HEK293 (cell line): ENCODE measurements around the gene RPL7A.

Experiments
- CTCF ChIA-PET: fragments of 350-600 bp; formaldehyde crosslinking; extraction: SDS; loops from one replicate; lab custom pipeline; 2021; ENCODE audit warnings: antibody characterized with exemption; lab: Yijun Ruan, JAX
- POLR2A ChIA-PET: fragments of 300-600 bp; formaldehyde crosslinking; extraction: SDS; loops from one replicate; lab custom pipeline; 2020; ENCODE audit warnings: antibody characterized with exemption, inconsistent platforms; lab: Yijun Ruan, JAX
- H3K27ac ChIP-seq: fragments of 200-500 bp; sonication (Bioruptor generic); 2 replicates; pipeline ENCODE4 v1.5.1; 2014; ENCODE audit warnings: low read depth, low read length, control low read depth, inconsistent platforms; ENCODE audit errors: extremely low read depth
- H3K36me3 ChIP-seq, 2 experiments: fragments of 200-500 bp in 1 of 2; sonication (Bioruptor generic) in 1 of 2; 1 replicate in 1 of 2; 2 replicates in 1 of 2; pipeline ENCODE4 v1.5.1; 2014 to 2017; ENCODE audit warnings: inconsistent platforms in 2 of 2, low read length in 2 of 2; ENCODE audit not compliant: control insufficient read depth in 2 of 2, insufficient read depth in 1 of 2
- H3K4me1 ChIP-seq: fragments of 200-500 bp; sonication (Bioruptor generic); 2 replicates; pipeline ENCODE4 v1.5.1; 2014; ENCODE audit warnings: mild to moderate bottlenecking, low read length, inconsistent platforms; ENCODE audit not compliant: control insufficient read depth, insufficient read depth
- H3K4me3 ChIP-seq: 2 replicates; pipeline ENCODE4 v1.5.1; 2011; ENCODE audit warnings: low read depth, mild to moderate bottlenecking, control low read depth, low read length, moderate library complexity
- H3K9me3 ChIP-seq: fragments of 200-500 bp; sonication (Bioruptor generic); 2 replicates; pipeline ENCODE4 v1.5.1; 2014; ENCODE audit warnings: low read depth, low read length, inconsistent platforms; ENCODE audit not compliant: control insufficient read depth, insufficient read depth
- ATF2 ChIP-seq: fragments of 450-650 bp; formaldehyde crosslinking; IDR thresholded peaks from 2 replicates; pipeline ENCODE4 v1.5.1; 2016; ENCODE audit warnings: missing biosample characterization, missing genetic modification characterization, low read depth
- EGR2 ChIP-seq: fragments of 450-650 bp; formaldehyde crosslinking; IDR thresholded peaks from 2 replicates; pipeline ENCODE4 v1.5.1; 2016; ENCODE audit warnings: low read depth, missing biosample characterization, missing genetic modification characterization
- GLIS1 ChIP-seq: fragments of 450-650 bp; formaldehyde crosslinking; IDR thresholded peaks from 2 replicates; pipeline ENCODE4 v1.5.1; 2016; ENCODE audit warnings: missing biosample characterization, missing genetic modification characterization
- KLF7 ChIP-seq: fragments of 450-650 bp; formaldehyde crosslinking; IDR thresholded peaks from 2 replicates; pipeline ENCODE4 v1.5.1; 2016; ENCODE audit warnings: missing biosample characterization, missing genetic modification characterization, borderline replicate concordance
- SALL2 ChIP-seq: fragments of 450-650 bp; formaldehyde crosslinking; IDR thresholded peaks from 2 replicates; pipeline ENCODE4 v1.5.0; 2017; ENCODE audit warnings: missing biosample characterization, mild to moderate bottlenecking, missing genetic modification characterization, borderline replicate concordance
- SCRT2 ChIP-seq: fragments of 450-650 bp; formaldehyde crosslinking; IDR thresholded peaks from 2 replicates; pipeline ENCODE4 v1.5.1; 2016; ENCODE audit warnings: missing biosample characterization, missing genetic modification characterization
- WT1 ChIP-seq: fragments of 450-650 bp; formaldehyde crosslinking; IDR thresholded peaks from 2 replicates; pipeline ENCODE4 v1.5.1; 2016; ENCODE audit warnings: missing biosample characterization, missing genetic modification characterization
- ZBTB49 ChIP-seq: fragments of 450-650 bp; formaldehyde crosslinking; IDR thresholded peaks from 2 replicates; pipeline ENCODE4 v1.5.1; 2016; ENCODE audit warnings: missing biosample characterization, missing genetic modification characterization, low read depth
- ZIC2 ChIP-seq: fragments of 450-650 bp; formaldehyde crosslinking; IDR thresholded peaks from 2 replicates; pipeline ENCODE4 v1.5.1; 2016; ENCODE audit warnings: missing biosample characterization, missing genetic modification characterization
- ZNF19 ChIP-seq: fragments of 450-650 bp; formaldehyde crosslinking; IDR thresholded peaks from 2 replicates; pipeline ENCODE4; 2016; ENCODE audit warnings: missing biosample characterization, missing genetic modification characterization, low read depth
- ZNF449 ChIP-seq: fragments of 450-650 bp; formaldehyde crosslinking; IDR thresholded peaks from 2 replicates; pipeline ENCODE4 v1.5.1; 2017; ENCODE audit warnings: missing biosample characterization, mild to moderate bottlenecking, missing genetic modification characterization, moderate library complexity
- ZNF530 ChIP-seq: fragments of 450-650 bp; formaldehyde crosslinking; IDR thresholded peaks from 2 replicates; pipeline ENCODE4 v1.5.1; 2016; ENCODE audit warnings: low read depth, missing biosample characterization, missing genetic modification characterization
- ZNF600 ChIP-seq: fragments of 450-650 bp; formaldehyde crosslinking; IDR thresholded peaks from 2 replicates; pipeline ENCODE4 v1.5.1; 2016; ENCODE audit warnings: missing biosample characterization, missing genetic modification characterization
- ZNF747 ChIP-seq: fragments of 450-650 bp; formaldehyde crosslinking; IDR thresholded peaks from 2 replicates; pipeline ENCODE4 v1.5.1; 2016; ENCODE audit warnings: missing biosample characterization, missing genetic modification characterization
- ZNF791 ChIP-seq: fragments of 450-650 bp; formaldehyde crosslinking; IDR thresholded peaks from 2 replicates; pipeline ENCODE4 v1.5.1; 2016; ENCODE audit warnings: missing biosample characterization, missing genetic modification characterization
- TF ChIP-seq, protein P1 (sequence below): fragments of 450-650 bp; formaldehyde crosslinking; IDR thresholded peaks from 2 replicates; pipeline ENCODE4 v1.5.1; 2017; ENCODE audit warnings: missing biosample characterization, missing genetic modification characterization

RPL7A gene

DNA sequence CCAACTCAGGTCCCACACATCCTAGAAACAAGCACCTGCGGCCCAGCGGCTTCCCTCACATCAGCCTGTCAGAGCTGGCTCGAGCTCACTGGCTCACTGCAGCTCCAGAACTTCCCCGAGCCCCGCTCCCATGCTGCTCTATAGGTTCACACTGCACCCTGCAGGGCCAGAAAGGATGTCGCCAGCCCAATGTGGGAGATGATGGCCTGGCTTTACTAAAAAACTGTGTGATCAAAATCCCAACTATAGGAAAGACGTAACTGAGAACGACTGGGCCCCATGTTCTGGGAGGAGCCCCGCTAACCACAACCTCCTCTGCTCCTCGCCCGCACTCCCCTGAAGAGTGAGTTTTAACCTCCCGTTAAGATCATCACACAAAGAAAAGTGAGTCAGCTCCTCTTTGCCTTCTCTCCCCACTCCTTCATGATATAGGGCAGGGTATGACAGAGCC is 23.3 kb downstream of the RPL7A start:
- peaks cover 7 to 66% of the 10 kb centered on the region in 2 experiments; a peak in 2 of 3 replicates for H3K36me3 ChIP-seq
- ChIA-PET CTCF (interaction anchor here (0.5 to 2.4 kb wide), 5 partner anchors 9 to 355 kb away, joined by 3 to 9 read pairs (median 4); no protein-coding TSS in a partner anchor), POLR2A (interaction anchor here (1.1 to 3.8 kb wide), 6 partner anchors 9 to 88 kb away, joined by 4 to 24 read pairs (median 8); partner anchors contain the start of genes CACFD1, MED22, RPL7A and SURF1)
- H3K9me3 ChIP-seq = no peaks in the 10 kb centered on the region
- no peaks in the 10 kb centered on the region for H3K4me1 ChIP-seq
- TF ChIP-seq, protein P1, sequence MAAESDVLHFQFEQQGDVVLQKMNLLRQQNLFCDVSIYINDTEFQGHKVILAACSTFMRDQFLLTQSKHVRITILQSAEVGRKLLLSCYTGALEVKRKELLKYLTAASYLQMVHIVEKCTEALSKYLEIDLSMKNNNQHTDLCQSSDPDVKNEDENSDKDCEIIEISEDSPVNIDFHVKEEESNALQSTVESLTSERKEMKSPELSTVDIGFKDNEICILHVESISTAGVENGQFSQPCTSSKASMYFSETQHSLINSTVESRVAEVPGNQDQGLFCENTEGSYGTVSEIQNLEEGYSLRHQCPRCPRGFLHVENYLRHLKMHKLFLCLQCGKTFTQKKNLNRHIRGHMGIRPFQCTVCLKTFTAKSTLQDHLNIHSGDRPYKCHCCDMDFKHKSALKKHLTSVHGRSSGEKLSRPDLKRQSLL (tag by site-specific recombination) = peak; percentile 95
- TF ChIP-seq SCRT2 (tag by site-specific recombination) = peak; percentile 30; the same call in 1 of the 2 replicates
- TF ChIP-seq ZNF449 (tag by site-specific recombination) = peak; percentile 70
- TF ChIP-seq GLIS1 = peak; percentile 40; the same call in 1 of the 2 replicates
- peak; percentile 48; the same call in 1 of the 2 replicates for TF ChIP-seq WT1 (tag by site-specific recombination)
- peak; percentile 23; the same call in 1 of the 2 replicates for TF ChIP-seq ZIC2 (tag by site-specific recombination)
- 0 out of 2 replicates have a peak, but pooled peaks have one; percentile 38 for TF ChIP-seq ZNF600 (tag by site-specific recombination)
- TF ChIP-seq ZBTB49 = no peak
- peak; percentile 34; the same call in 1 of the 2 replicates for TF ChIP-seq EGR2 (tag by site-specific recombination)
- TF ChIP-seq ATF2 (tag by site-specific recombination) = no peak
- no peak overlapping the region for H3K27ac ChIP-seq
- no peak overlapping the region for H3K4me3 ChIP-seq

DNA sequence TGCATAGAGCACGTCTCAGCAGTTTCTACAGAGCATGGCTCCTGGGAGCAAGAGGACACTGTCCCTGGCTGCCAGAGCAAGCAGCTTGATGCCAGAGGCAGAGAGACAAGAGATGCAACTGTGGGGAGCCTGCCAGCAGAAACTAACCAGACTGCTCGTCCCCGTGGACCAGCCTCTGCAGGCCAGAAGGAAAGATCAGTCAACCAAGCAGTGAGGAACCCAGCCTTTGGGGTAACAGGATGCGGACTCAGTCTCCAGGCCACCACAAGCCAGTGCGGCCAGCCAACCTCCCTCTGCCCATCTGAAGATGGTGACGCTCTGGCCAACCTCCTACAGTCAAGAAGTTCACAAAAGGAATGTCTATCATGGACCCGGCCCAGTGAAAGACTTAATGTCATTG is 24.1 kb downstream of the RPL7A start:
- CTCF ChIA-PET = interaction anchor here (0.6 to 2.4 kb wide), 4 partner anchors 13 to 221 kb away, joined by 3 to 9 read pairs (median 6); no protein-coding TSS in a partner anchor

More for the DNA sequence above, 24.1 kb downstream of the RPL7A start:
- Histone ChIP-seq H3K9me3 (no peaks in the 10 kb centered on the region), H3K4me1 (no peaks in the 10 kb centered on the region; the same call in 1 of the 2 replicates), H3K36me3 (peaks cover 7 to 57% of the 10 kb centered on the region in 2 experiments; a peak in 2 of 3 replicates)
- POLR2A ChIA-PET = interaction anchor here (1.1 to 3.9 kb wide), 7 partner anchors 7 to 87 kb away, joined by 4 to 24 read pairs (median 11); partner anchors contain the start of genes CACFD1, MED22, RPL7A and SURF1
- TF ChIP-seq ZNF791 (tag by site-specific recombination) = no peak
- TF ChIP-seq KLF7 (tag by site-specific recombination) = no peak
- no peak for TF ChIP-seq ZNF747 (tag by site-specific recombination)
- no peak for TF ChIP-seq ZNF530 (tag by site-specific recombination)
- no peak for TF ChIP-seq ZNF19 (tag by site-specific recombination)
- no peak for TF ChIP-seq SALL2 (tag by site-specific recombination)
- no peak for TF ChIP-seq ZNF449 (tag by site-specific recombination)
- TF ChIP-seq, all 188 proteins: peak for 0
- Histone ChIP-seq H3K27ac (no peak overlapping the region), H3K4me3 (no peak overlapping the region)
